ENCODE measurements around the gene PRTFDC1.
"Not testable (repeated sequence)": the region's sequence is repeated elsewhere in the genome, so short reads cannot be mapped to it uniquely, and the experiment has no call there.

Gene PRTFDC1

GRCh38 chr10:24849501-24850299 lies 102.7 kb downstream of the PRTFDC1 start:
- DNase-seq (ENCODE audit: low read depth in 1 of 2, low spot score in 1 of 2): no peak

GRCh38 chr10:24849051-24849450 lies 103.4 kb downstream of the PRTFDC1 start:
- DNase-seq (ENCODE audit: low read depth in 1 of 2, low spot score in 1 of 2): no peak

- no peak for DNase-seq (ENCODE audit: low read depth in 1 of 2, low spot score in 1 of 2)
These were observed 104.2 kb downstream of the PRTFDC1 start for GRCh38 chr10:24848195-24848594.

GRCh38 chr10:24847112-24848070 lies 105.0 kb downstream of the PRTFDC1 start:
- no peak for DNase-seq (ENCODE audit: low read depth in 1 of 2, low spot score in 1 of 2)

GRCh38 chr10:24844742-24845141 lies 107.7 kb downstream of the PRTFDC1 start:
- DNase-seq (ENCODE audit: low read depth in 1 of 2, low spot score in 1 of 2): no peak

- DNase-seq (ENCODE audit: low read depth in 1 of 2, low spot score in 1 of 2): no peak
These were observed 109.2 kb downstream of the PRTFDC1 start for GRCh38 chr10:24843256-24843655.

GRCh38 chr10:24842856-24843255 lies 109.5 kb downstream of the PRTFDC1 start:
- no peak for DNase-seq (ENCODE audit: low read depth in 1 of 2, low spot score in 1 of 2)

GRCh38 chr10:24841530-24841929 lies 110.9 kb downstream of the PRTFDC1 start:
- DNase-seq (ENCODE audit: low read depth in 1 of 2, low spot score in 1 of 2): no peak

- no peak for DNase-seq (ENCODE audit: low read depth in 1 of 2, low spot score in 1 of 2)
These were observed 111.6 kb downstream of the PRTFDC1 start for GRCh38 chr10:24840784-24841183.

GRCh38 chr10:24837781-24838180 lies 114.6 kb downstream of the PRTFDC1 start:
- not testable (repeated sequence) for DNase-seq (ENCODE audit: low read depth in 1 of 2, low spot score in 1 of 2)

GRCh38 chr10:24834869-24835268 lies 117.5 kb downstream of the PRTFDC1 start:
- DNase-seq (ENCODE audit: low read depth in 1 of 2, low spot score in 1 of 2): no peak

- no peak for DNase-seq (ENCODE audit: low read depth in 1 of 2, low spot score in 1 of 2)
These were observed 126.4 kb downstream of the PRTFDC1 start for GRCh38 chr10:24826009-24826408.

- no peak for DNase-seq (ENCODE audit: low read depth in 1 of 2, low spot score in 1 of 2)
These were observed 126.9 kb downstream of the PRTFDC1 start for GRCh38 chr10:24825551-24825950.

GRCh38 chr10:24824536-24824935 lies 127.9 kb downstream of the PRTFDC1 start:
- no peak for DNase-seq (ENCODE audit: low read depth in 1 of 2, low spot score in 1 of 2)

- DNase-seq (ENCODE audit: low read depth in 1 of 2, low spot score in 1 of 2): no peak
These were observed 128.3 kb downstream of the PRTFDC1 start for GRCh38 chr10:24824124-24824523.

- peak in 1 of 2 donors; percentile 34 for DNase-seq (ENCODE audit: low read depth in 1 of 2, low spot score in 1 of 2)
These were observed 129.8 kb downstream of the PRTFDC1 start for GRCh38 chr10:24822590-24822989.

- peak in 1 of 2 donors; percentile 6 for DNase-seq (ENCODE audit: low read depth in 1 of 2, low spot score in 1 of 2)
These were observed 130.4 kb downstream of the PRTFDC1 start for GRCh38 chr10:24821986-24822385.

GRCh38 chr10:24816868-24817396 lies 135.5 kb downstream of the PRTFDC1 start:
- DNase-seq (ENCODE audit: low read depth in 1 of 2, low spot score in 1 of 2): no peak

GRCh38 chr10:24814568-24815313 lies 137.7 kb downstream of the PRTFDC1 start:
- no peak for DNase-seq (ENCODE audit: low read depth in 1 of 2, low spot score in 1 of 2)

- no peak for DNase-seq (ENCODE audit: low read depth in 1 of 2, low spot score in 1 of 2)
These were observed 138.6 kb downstream of the PRTFDC1 start for GRCh38 chr10:24813856-24814255.

- no peak for DNase-seq (ENCODE audit: low read depth in 1 of 2, low spot score in 1 of 2)
These were observed 146.1 kb downstream of the PRTFDC1 start for GRCh38 chr10:24806262-24806661.
